ENCODE data around the gene ERCC5. TPM values are rescaled to one million over a fixed set of nuclear protein-coding genes. Genes with fewer than 3 reads are reported as not detected.
A peak's percentile ranks its signal among the peaks of the same experiment; 100 is the strongest.

The ERCC5 gene
- total and polyA plus RNA-seq, 2 experiments from 2014 or later = 31.3 to 58.7 TPM

DNA sequence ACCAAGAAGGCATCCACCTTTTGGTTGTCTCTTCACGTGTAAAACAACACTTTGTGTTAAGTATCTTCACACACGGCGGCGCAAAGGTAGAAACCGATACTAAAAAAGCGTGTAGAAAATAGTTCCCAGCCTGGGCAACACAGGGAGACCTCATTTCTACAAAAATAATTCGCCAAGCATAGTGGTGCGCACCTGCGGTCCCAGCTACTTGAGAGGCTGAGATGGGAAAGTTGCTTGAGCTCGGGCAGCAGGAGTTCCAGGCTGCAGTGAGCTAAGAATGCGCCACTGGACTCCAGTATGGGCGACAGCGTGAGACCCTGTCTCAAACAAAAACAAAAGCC lies 573 bp upstream of the ERCC5 start:
- H3K9me2 ChIP-seq (replicated peaks; ENCODE audit: insufficient read depth) = no peaks in the 10 kb centered on the region
- no peaks in the 10 kb centered on the region for H3K27me3 ChIP-seq
- peak overlapping the region; percentile 83 for H3K4me2 ChIP-seq
- WGBS (ENCODE audit: low lambda C conversion rate, missing lambda C conversion rate) = 5% methylated on average over 13 of the region's 13 CpGs
- H3K4me3 ChIP-seq = peak overlapping the region; percentile 75
- H3K79me2 ChIP-seq = peaks cover 40% of the 10 kb centered on the region
- TF ChIP-seq EZH2 (IDR thresholded peaks at IDR 0.05; ENCODE audit: borderline replicate concordance) = no peak
- peak overlapping the region; percentile 92 for H2AFZ ChIP-seq
- H3K9me3 ChIP-seq (ENCODE audit: low read depth) = no peaks in the 10 kb centered on the region
- H3K4me1 ChIP-seq (ENCODE audit: insufficient read depth) = no peaks in the 10 kb centered on the region
- no peak for DNase-seq (ENCODE audit: low spot score)
- peaks cover 8% of the 10 kb centered on the region for H4K20me1 ChIP-seq (ENCODE audit: insufficient read depth, poor library complexity, severe bottlenecking)
- peak overlapping the region; percentile 97 for H3K27ac ChIP-seq
- no peaks in the 10 kb centered on the region for H3K36me3 ChIP-seq (replicated peaks; ENCODE audit: insufficient read depth, low read depth)

DNA sequence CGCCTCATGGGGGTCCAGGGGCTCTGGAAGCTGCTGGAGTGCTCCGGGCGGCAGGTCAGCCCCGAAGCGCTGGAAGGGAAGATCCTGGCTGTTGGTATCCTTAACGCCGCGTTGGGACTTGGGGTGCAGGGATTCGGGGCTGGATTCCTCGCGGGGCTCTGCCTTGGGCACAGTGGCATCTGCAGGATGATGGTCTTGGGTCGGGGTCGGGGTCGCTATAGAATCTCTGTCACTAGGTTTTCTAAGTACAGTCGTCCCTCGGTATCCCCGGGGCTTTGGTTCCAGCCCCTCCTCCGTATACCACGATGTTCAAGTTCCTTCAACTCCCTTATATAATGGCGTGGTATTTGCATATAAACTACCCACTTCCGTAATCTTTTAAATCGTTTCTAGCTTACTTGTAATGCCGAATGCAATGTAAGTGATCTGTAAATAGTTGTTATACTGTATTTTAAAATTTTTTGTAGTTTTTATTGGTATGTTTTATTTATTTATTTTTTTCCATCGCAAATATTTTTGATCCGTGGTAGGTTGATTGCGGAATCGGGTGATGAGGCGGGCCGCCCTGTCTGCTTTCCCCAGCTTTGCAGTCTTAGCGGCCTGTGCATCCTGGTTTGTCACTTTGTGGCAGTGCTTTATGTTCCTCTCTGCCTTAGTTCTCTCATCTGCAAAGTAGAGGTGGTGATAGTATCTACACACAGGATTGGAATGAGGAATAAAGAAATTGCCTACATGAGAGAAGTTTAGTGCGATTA lies 606 bp downstream of the ERCC5 start:
- Histone ChIP-seq H3K9me3 (ENCODE audit: low read depth) (no peaks in the 10 kb centered on the region), H3K36me3 (replicated peaks; ENCODE audit: insufficient read depth, low read depth) (no peaks in the 10 kb centered on the region), H3K79me2 (peaks cover 45% of the 10 kb centered on the region), H3K4me3 (peak overlapping the region; percentile 75), H3K4me1 (ENCODE audit: insufficient read depth) (no peaks in the 10 kb centered on the region), H3K27ac (peak overlapping the region; percentile 97), H4K20me1 (ENCODE audit: insufficient read depth, poor library complexity, severe bottlenecking) (peaks cover 8% of the 10 kb centered on the region), H2AFZ (peak overlapping the region; percentile 66), H3K27me3 (no peaks in the 10 kb centered on the region), H3K9me2 (replicated peaks; ENCODE audit: insufficient read depth) (no peaks in the 10 kb centered on the region), H3K4me2 (peak overlapping the region; percentile 84)
- TF ChIP-seq CTCF (IDR thresholded peaks at IDR 0.05; ENCODE audit: poor library complexity) (no peak), EZH2 (IDR thresholded peaks at IDR 0.05; ENCODE audit: borderline replicate concordance) (no peak), EZH2phosphoT487 (IDR thresholded peaks at IDR 0.05; ENCODE audit: low read depth, severe bottlenecking, unreplicated experiment) (no peak)
- 3% methylated on average over 28 of the region's 31 CpGs for WGBS (ENCODE audit: low lambda C conversion rate, missing lambda C conversion rate)
- peak; percentile 55 for DNase-seq (ENCODE audit: low spot score)

DNA sequence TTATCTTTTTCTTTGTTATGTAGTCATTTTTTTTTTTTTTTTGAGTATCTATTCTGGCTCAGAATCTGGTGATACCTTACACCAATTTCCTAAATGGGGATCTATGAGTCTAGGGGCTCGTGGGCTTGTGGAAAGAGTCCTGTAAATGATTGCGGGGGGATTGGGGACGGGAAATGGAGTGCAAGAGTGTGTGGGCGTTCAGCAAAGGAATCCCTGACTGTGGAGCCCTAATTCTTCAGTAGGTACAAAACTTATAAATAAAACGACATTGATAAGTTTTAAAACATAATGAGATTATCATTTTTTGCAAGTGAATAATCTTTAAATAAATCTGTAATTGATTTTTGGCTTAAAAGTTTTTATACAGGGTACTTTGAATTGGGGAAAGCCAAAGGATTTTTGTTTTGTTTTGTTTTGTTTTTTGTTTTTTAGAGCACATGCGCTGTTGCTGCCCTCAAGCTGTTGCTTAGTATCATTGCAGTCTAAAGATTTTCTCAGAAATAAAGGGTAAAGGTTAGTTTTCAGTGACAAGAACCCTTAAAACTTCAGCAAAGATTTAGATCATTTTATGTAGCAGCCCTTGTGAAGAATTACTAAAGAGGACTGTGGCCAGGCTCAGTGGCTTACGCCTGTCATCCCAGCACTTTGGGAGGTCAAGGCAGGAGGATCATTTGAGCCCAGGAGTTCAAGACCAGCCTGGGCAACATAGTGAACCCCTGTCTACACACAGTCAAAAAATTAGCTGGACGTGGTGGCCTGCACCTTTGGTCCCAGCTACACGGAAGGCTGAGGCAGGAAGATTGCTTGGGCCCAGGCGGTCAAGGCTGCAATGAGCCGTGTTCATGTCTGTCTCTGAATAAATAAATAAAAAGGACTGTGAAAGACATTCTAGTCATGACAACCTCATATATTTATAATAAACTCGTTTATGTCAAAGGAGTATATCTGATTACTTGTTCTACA lies 1.7 kb downstream of the ERCC5 start:
- WGBS (ENCODE audit: low lambda C conversion rate, missing lambda C conversion rate) = 33% methylated on average over 12 of the region's 12 CpGs
- no peak for TF ChIP-seq EZH2 (IDR thresholded peaks at IDR 0.05; ENCODE audit: borderline replicate concordance)
- peak; percentile 85 for TF ChIP-seq CTCF (IDR thresholded peaks at IDR 0.05; ENCODE audit: poor library complexity)
- peak; percentile 40 for DNase-seq (ENCODE audit: low spot score)
- Histone ChIP-seq H3K4me2 (peak overlapping the region; percentile 84), H3K27ac (peak overlapping the region; percentile 97), H3K9me3 (ENCODE audit: low read depth) (no peaks in the 10 kb centered on the region), H2AFZ (peak overlapping the region; percentile 66), H4K20me1 (ENCODE audit: insufficient read depth, poor library complexity, severe bottlenecking) (peaks cover 8% of the 10 kb centered on the region), H3K4me1 (ENCODE audit: insufficient read depth) (no peaks in the 10 kb centered on the region), H3K4me3 (peak overlapping the region; percentile 75), H3K27me3 (no peaks in the 10 kb centered on the region), H3K36me3 (replicated peaks; ENCODE audit: insufficient read depth, low read depth) (no peaks in the 10 kb centered on the region), H3K9me2 (replicated peaks; ENCODE audit: insufficient read depth) (no peaks in the 10 kb centered on the region), H3K79me2 (peaks cover 50% of the 10 kb centered on the region)

- 96% methylated on average over 6 of the region's 6 CpGs for WGBS (ENCODE audit: low lambda C conversion rate, missing lambda C conversion rate)
- Histone ChIP-seq H3K9me2 (replicated peaks; ENCODE audit: insufficient read depth) (no peaks in the 10 kb centered on the region), H3K4me3 (no peak overlapping the region), H3K27ac (no peak overlapping the region), H3K79me2 (peaks cover 50% of the 10 kb centered on the region), H3K4me2 (no peak overlapping the region), H3K4me1 (ENCODE audit: insufficient read depth) (no peaks in the 10 kb centered on the region), H3K36me3 (replicated peaks; ENCODE audit: insufficient read depth, low read depth) (no peaks in the 10 kb centered on the region), H2AFZ (no peak overlapping the region), H3K9me3 (ENCODE audit: low read depth) (no peaks in the 10 kb centered on the region), H4K20me1 (ENCODE audit: insufficient read depth, poor library complexity, severe bottlenecking) (peaks cover 8% of the 10 kb centered on the region), H3K27me3 (no peaks in the 10 kb centered on the region)
- no peak for DNase-seq (ENCODE audit: low spot score)
- TF ChIP-seq EZH2phosphoT487 (IDR thresholded peaks at IDR 0.05; ENCODE audit: low read depth, severe bottlenecking, unreplicated experiment) (no peak), CTCF (IDR thresholded peaks at IDR 0.05; ENCODE audit: poor library complexity) (no peak), EZH2 (IDR thresholded peaks at IDR 0.05; ENCODE audit: borderline replicate concordance) (no peak)
Measured at GRCh38 chr13:102848956-102849355, 3.1 kb downstream of the ERCC5 start.
